Daoy (cell line): ENCODE data around the gene NLGN1. TPM values are rescaled to one million over a fixed set of nuclear protein-coding genes. Genes with fewer than 3 reads are reported as not detected.

ENCODE experiments used
- DNase-seq: peaks from one replicate; pipeline ENCODE4 v3.0.0-alpha.2; 2015; ENCODE audit warnings: low read depth
- total RNA-seq: library from RNA; depleted of rRNA; stranded (reverse); fragments of >200 nt; shearing (Covaris generic); gene quantifications from 2 replicates; pipeline ENCODE4 v1.2.3, GENCODE V29; 2014

The NLGN1 gene
- total RNA-seq, 1 experiment from 2014 or later: 12.1 TPM

DNA sequence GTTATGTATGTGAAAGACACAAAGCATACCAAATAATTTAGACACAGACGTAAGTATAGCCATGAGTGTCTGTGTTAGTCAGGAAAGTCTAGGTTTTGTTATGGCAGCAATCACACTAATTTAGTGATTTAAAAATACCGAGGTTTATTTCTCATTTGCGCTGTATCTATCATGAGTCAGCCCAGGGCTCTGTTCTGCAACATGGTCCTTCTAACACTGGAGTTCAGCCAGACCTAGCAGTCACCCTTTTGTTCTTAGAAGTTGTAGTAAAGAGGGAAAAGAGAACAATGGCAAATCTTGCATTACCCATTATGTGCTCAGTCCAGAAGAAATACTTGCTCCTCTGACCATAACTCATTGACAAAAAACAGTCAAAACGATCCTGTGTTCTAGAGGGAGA, 311.5 kb downstream of the NLGN1 start:
- peak; percentile 39 for DNase-seq

DNA sequence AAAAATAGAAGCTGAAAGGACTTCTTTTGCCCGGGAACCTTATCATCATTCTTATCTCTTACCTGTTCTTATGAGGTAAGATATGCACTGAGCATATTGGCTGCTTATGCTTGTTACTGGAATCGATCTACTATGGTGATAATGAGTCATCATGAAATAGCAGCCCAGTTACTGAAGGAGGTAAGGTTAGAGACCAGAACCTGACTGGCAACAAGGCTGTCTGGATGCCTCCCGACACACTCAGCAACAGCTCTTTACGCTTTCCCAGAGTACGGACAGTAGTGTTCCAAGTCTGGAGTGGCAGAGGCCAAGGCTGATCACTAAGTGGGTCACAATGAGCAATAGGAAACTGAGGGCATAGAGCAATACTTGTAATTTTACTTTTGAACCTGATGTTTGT, 314.1 kb downstream of the NLGN1 start:
- DNase-seq: peak; percentile 6

DNA sequence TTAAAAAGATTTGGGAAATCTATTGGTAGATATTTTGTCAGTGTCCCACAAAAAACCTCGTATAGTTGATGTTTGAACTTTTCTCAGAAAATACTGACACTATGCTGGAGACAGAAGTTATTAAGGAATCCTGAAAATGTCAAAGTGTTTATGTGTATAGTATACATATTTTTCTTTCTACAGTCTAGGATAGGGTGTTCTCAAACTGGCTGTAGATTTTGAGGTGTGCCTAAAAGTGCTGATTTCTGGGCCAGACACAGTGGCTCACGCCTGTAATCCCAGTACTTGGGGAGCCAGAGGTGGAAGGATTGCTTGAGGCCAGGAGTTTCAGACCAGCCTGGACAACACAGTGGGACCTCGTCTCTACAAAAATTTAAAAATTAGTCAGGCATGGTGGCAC, 322.0 kb downstream of the NLGN1 start:
- DNase-seq: no peak

- peak; percentile 50 for DNase-seq
Observed at GRCh38 chr3:173725507-173725906, 328.0 kb downstream of the NLGN1 start.

GRCh38 chr3:173730391-173730790, 332.8 kb downstream of the NLGN1 start:
- no peak for DNase-seq

DNA sequence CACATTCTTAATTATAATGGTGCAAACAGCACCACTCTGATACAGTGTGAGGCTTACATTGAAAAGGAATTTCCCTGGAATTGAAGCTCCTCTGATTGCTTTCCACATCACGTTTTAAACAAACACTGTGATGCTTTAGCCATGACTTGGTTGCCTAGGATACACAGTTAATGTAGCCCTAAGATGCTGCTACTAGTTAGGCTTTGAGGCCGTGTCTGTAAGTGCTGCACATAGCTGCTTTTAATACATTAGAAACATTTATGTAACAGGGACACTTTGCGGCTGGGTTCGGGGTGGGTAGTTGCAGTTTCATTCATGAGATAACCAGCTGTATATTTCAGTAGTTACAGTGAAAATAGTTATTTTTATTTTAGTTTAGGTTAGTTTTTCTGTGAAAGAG, 334.7 kb downstream of the NLGN1 start:
- DNase-seq: no peak

- DNase-seq: peak; percentile 46
Observed at GRCh38 chr3:173733029-173733652, 335.6 kb downstream of the NLGN1 start.

DNA sequence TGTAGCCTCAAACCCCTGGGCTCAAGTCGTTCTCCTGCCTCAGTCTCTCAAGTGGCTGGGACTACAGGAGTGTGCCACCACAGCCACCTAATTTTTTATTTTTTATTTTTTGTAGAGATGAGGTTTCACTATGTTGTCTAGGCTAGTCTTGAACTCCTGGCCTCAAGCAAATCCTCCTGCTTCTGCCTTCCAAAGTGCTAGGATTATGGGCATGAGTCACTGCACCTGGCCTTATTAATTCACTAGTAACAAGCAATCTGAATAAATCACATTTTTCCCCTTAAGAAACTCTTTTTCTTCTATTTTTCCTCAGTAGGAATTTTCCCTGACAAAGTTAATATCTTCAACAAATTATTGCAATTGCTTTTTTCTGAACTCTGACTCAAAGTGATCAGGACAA, 336.9 kb downstream of the NLGN1 start:
- DNase-seq: no peak

DNA sequence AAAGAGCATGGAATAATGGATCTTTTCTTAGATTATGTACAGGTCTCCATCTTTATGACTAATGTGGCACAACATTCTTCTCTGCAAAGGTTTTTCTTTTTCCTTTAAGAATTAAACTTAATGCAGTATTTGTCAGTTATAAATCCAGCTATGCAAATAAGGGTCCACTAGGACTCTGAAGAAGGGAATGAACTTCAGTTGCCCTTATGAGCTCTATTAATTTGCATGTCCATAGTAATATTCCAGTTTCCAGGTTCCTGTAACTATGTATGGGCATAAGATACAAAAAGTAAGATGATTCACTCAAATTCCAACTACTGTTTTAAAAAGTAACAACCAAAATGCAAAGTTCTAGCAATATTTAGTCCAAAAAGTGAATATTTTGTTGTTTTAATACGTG, 337.4 kb downstream of the NLGN1 start:
- no peak for DNase-seq

DNA sequence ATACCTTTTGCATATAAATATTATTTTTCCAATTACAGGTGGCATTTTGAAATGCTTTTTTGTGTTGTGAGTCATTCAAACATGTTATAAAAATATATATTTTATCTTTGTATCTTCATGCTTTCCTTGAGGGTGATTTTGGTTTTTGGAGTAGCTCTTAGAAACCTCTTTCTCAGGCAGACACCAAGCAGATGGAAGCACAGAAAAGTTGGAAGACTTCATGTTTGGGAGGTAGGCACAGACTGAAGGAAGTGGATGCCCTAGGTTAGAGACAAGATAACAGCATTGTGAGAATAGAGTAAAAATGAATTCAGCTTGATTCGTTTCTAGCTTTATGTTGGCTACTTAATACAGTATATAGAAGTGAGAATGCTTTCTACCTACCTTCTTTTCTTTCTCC, 338.3 kb downstream of the NLGN1 start:
- DNase-seq: no peak

GRCh38 chr3:173737167-173737808, 339.7 kb downstream of the NLGN1 start:
- no peak for DNase-seq

- DNase-seq: peak; percentile 47
Observed at GRCh38 chr3:173739726-173740125, 342.2 kb downstream of the NLGN1 start.

DNA sequence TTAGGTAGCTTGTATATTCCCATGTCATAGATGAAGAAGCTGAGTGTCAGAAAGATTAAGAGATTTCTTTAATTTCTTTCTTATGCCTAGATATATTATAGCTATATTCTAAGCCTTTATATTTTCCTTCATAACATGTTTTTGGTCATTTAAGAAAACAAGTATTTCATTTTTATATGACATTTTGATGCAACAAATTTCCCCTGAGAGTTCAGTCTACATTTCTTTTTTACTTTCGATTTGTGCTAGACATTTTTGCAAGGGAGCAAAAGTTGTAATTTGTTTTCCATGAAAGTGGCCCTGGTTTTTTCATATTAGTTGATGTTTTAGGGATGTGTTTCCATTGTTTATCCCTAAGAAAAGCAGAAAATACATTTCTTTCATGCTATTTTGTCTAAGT, 344.9 kb downstream of the NLGN1 start:
- no peak for DNase-seq

GRCh38 chr3:173743111-173743510, 345.6 kb downstream of the NLGN1 start:
- no peak for DNase-seq

DNA sequence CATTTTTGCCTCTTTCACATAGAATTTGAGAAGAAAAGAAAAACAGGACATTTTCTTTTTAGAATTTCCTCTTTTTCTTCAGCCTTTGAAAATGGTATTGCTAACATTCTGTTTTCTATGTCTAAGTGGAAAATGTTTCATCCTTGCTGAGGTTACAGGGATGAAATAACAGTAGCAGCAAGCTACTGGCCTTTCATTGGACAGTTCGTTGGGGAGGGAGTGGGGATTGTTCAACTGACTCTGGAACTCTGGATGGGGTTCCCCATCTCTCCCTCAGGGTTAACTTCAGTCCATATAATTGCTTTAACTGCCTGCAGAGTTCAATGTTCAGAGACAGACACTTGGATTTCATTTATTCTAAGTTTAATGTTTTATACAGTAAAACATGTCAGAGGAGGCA, 346.0 kb downstream of the NLGN1 start:
- no peak for DNase-seq

- no peak for DNase-seq
Observed at GRCh38 chr3:173744479-173744878, 346.9 kb downstream of the NLGN1 start.

GRCh38 chr3:173744895-173745294, 347.4 kb downstream of the NLGN1 start:
- no peak for DNase-seq

GRCh38 chr3:173745952-173746682, 348.6 kb downstream of the NLGN1 start:
- peak; percentile 74 for DNase-seq

GRCh38 chr3:173747427-173747826, 349.9 kb downstream of the NLGN1 start:
- DNase-seq: no peak

DNA sequence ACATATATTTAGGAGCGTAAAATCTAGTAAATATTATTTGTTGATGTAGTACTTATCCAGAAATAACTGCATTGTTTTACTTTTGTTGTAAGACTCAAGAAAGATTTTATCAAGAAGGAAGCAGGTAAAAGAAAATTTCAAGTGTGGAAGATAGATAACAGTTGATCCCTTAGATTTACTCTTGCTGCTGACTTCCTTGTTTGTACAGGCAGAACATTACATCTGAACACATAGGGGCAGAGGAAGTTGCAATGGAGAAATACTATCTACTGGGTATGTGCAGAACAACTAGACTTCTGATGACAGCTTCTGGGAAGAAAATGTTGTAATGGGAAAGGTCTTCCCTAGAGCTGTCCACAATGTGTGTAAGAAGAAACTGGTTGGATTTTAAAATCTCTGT, 350.6 kb downstream of the NLGN1 start:
- no peak for DNase-seq

DNA sequence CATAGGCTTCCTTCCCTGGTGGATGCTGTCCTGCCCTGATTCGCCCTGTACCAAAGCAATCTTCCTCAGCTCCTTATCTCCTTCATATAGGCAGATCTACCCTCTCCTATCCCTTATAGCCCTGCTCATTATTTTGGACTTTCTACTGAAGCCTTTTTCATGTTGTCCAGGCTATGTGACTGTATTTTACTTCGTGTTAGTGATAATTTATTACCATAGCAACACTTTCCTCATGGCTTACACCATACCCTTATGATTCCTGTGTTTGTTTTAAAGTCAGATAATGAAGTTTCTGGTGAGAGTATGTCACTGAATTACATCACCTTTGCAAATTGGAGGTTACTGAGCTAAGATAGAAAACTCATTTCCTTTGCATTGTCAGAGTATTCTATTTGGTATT, 352.6 kb downstream of the NLGN1 start:
- DNase-seq: peak; percentile 39

DNA sequence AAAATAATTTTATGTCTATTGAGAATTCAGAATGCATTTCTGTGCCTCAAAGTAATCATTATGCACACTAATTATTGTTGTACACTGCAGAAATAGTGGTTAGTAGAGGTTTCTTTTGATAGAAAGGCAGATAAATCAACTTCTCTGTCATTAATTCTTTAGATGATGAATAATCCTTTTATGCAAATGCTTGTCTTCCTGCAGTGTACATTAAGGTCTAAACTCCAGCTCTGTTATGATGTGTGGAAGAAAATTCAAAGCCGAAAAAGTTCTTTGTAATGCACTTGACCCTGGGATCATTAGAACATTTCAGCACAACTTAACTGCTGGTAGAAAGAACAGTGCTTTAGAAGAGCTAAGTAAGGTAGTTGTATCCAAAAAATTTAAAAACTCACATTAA, 353.0 kb downstream of the NLGN1 start:
- DNase-seq: no peak

DNA sequence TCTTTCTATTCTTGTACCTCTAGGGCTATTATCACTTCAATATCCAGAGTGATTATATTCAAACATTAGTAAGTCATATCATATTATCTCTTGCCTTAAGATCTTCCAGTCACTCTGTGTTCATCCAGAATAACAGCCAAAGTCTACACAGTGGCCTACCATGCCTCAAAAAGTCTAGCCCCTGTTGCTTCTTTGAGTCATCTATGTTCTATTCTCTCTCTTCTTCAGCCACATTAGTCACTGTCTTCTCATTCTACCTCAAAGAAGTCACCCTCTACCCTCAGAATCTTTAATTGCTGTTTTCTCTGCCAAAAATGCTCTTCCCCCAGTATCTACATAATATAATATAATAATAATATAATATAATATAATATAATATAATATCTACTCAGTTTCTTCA, 356.0 kb downstream of the NLGN1 start:
- no peak for DNase-seq
